A172 (cell line): ENCODE data around the gene H6PD. TPM values are rescaled to one million over a fixed set of nuclear protein-coding genes. Genes with fewer than 3 reads are reported as not detected.
A peak's percentile ranks its signal among the peaks of the same experiment; 100 is the strongest.

Source experiments
- DNase-seq: peaks from one replicate; pipeline ENCODE4 v3.0.0-alpha.2; 2015; ENCODE audit warnings: low spot score
- total RNA-seq: library from RNA; depleted of rRNA; stranded (reverse); fragments of >200 nt; shearing (Covaris generic); gene quantifications from 2 replicates; pipeline ENCODE4 v1.2.3, GENCODE V29; 2014

The H6PD gene
- total RNA-seq, 1 experiment from 2014 or later = 10.2 TPM

DNA sequence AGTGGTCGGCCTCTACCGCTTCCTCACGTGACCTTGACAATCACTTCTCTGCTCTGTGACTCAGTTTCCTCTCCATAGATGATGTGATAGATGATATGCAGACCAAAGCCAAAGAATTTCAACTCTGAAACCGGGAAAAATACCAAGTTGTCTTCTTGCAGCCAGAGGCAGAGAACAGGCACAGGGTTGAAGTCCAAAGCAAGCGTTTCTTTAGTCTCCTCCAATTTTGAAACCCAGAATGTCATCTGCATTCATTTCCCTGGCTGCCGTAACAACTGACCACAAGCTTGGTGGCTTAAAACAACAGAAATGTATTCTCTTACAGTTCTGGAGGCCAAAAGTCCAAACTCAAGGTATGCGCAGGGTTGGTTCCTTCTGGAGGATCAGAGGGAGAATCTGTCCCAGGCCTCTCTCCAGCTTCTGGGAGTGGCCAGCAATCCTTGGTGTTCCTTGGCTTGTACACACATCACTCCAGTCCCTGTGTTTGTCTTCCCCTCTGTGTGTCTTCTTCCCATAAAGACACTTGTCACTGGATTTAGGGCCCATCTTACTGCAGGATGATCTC lies 30.3 kb upstream of the H6PD start:
- DNase-seq = no peak

DNA sequence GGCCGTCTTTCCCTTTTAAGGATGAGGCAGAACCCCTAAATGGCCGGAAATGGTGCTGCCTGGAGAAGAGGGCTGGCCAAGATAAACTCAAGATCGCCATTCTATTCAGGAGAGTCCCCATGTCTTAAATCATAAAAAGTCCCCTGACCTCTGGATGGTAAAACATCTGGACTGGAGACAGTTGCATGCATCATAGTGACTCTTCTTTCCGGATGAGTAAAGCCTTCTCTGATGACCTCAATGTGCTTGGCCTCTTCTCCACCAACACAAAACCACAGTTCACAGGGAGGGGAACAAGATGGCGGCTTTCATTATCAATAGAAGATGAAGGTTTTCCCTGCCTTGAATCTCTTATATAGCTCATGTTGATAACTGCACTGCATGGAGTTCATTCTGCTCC lies 27.5 kb upstream of the H6PD start:
- peak; percentile 26 for DNase-seq

DNA sequence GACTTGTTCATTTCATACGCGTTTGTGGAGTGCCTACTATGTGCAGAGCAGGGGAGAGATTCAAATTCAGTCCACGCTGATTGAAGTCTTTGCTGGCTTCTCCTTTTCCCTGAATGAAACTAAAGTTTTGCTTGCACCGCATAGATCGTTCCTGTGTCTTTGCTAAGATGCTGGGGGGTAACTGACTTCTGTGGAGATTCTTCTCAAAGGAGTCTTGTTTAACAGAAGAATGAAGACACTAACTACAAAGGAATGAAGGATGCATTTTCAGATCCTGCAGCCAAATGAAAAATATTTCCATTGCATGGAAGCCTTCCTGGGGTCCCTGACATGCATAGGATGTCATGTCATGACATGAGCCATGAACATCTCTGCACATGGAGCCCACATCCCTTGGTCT lies 26.9 kb upstream of the H6PD start:
- no peak for DNase-seq

DNA sequence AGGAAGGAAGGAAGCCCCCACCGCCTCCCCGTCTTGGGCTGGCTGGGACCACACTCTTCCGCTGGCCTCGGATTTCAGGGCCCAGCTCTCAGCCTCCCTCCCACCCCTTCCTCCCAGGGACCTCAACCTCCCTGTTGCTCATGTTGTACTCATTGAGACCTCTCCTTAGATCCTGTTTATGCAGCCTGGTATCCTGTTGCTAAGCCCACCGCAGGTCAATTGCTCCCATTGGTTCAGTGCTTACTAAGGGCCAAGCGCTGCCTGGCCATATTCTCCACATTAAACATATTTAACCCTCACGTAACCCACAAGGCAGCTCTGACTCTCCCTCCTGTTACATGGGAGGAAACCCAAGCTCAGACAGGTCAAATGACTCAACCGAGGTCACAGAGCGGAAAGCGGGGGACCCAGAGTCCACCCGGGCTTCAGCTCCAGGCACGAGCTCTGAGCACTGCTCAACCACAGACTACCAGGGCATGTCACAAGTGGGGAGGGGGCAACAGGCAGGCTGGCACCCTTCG lies 23.2 kb upstream of the H6PD start:
- DNase-seq = no peak

DNA sequence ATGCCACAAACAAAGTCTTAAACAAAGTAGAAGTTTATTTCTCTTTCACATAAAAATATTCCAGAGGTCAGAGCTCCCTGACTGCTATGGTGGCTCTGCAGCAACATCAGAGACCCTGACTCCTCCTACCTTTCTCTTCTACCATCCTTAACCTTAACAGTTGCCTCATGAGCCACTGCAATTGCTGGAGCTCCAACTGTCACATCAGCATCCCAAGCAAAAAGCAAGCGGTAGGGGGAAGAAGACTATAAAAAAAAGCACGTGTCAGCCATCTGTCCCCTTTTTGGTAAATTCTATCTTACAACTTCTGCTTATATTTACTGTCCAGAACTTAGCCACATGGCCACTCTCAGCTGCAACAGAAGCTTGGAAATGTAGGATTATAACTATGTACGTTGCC lies 21.8 kb upstream of the H6PD start:
- DNase-seq = no peak

DNA sequence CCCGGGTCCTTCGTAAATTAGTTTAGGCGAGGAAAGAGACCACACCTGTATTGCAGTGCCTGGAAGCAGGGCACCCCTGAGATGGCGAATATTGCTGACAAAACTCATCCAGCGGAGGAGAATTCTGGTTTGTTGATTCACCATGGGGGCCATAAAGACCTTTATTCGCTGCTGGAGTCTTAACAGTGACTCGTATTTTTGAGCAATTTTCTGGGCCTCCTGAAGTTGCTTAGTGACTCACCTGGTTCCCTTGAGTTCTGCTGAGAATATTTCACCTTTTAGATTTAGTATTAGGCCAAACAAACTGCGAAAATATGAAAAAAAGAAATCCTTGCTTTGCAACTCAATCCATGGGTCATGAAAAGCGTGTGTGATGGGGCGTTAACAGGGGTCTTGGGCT lies 20.6 kb upstream of the H6PD start:
- no peak for DNase-seq

DNA sequence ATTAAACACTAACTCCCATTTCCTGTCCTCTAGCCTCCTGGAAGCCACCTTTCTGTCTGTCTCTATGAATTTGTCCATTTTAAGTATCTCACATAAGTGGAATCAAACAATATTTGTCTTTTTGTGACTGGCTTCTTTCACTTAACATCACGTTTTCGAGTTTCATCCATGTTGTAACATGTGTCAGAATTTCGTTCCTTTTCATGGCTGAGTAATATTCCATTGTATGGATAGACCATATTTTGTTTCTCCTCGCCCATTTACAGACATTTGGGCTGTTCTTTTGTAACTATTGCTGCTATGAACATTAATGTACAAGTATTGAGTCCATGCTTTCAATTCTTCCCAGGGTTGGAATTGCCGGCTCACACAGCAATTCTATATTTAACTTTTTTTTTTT lies 15.7 kb upstream of the H6PD start:
- DNase-seq = no peak

DNA sequence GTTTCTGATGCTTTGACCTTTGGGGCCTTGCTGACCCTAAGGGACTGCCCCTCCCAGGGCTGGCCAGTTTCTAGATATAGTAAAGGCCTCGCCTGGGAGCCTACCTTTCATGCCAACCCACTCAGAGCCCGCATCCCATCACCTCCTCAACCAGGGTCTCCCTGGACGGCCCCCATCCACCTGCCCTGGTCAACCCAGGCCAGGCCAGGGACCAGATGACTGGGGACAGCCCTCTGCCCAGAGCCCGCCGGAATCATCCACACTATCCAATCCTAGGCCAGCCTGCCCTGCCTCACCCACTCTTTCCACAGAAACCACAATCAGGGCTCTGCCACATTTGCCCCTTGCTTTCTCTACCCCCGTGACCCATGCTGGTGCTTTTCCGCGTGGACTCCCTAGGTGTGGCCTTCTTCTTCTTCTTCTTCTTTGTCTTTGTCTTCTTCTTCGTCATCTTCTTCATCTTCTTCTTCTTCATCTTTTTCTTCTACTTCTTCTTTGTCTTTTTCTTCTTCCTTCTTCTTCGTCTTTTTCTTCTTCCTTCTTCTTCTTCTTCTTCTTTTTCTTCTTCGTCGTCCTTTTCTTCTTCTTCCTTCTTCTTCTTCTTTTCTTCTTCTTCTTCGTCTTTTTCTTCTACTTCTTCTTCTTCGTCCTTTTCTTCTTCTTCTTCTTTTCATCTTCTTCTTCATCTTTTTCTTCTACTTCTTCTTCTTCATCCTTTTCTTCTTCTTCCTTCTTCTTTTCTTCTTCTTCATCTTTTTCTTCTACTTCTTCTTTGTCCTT lies 11.5 kb upstream of the H6PD start:
- DNase-seq = no peak

DNA sequence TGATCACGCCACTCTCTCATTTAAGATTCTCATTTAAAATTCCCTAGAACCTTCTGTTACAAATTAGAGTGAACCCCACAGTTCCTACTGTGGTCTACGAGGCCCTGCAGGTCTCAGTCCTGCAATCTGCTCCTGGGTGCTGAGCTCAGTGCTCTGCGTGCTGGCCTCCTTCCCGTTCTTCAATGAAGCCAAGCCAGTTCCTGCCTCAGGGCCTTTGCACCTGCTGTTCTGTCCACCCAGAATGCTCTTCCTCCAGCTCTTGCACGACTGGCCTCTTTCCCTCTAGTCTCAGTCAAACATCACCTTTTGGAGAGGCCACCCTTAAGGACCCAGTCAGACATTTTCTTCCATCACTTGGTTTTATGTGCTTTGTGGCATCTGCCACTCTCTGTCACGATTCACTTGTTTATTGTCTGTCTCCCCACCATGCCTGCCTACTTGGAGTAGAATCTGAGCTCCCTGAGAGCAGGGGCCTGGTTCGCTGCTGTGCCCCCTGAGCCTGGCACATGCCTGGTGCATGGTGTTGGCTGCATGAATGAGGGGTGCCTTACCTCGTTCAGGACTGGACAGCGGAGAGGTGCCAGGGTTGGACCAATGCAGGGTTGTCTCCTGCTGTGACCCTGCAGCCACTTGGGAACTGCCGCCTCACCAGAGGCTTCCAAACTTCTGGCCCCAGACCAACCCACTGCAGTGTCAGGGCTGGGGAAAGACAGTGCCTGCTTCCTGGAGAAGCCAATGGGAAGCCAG lies 9.7 kb upstream of the H6PD start:
- DNase-seq = no peak

DNA sequence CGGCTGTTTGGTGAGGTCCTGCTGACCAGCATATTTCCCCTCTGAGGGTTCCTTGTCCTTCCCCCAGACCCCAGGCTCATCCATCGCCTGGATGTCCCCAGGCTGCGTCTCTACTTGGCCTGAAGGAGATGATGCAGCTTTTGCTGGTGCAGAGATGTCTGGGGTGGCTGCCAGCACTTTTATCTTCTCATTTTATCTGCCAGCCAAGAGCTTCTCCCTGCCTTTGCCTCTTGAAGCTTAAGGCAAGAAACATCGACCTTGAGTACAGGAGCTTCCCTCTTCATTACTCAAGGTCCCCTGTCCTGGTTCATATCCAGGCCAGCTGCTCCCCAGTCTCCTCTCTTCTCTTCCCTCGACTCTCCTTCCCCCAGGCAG lies 9.2 kb upstream of the H6PD start:
- no peak for DNase-seq

DNA sequence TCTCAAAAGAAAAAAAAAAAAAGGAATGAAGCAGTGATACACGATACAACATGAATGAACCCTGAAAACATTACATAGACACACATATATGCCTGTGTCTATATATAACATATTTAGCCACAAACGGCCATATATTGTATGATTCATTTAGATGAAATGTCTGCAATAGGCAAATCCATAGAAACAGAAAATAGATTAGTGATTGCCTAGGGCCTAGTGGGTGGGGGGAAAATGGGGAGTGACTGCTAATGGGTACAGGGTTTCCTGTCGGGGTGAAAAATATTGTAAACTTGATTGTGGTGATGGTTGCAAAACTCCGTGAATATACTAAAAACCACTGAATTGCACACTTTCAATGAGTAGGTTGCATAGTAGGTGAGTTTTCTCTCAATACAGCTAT lies 6.0 kb upstream of the H6PD start:
- DNase-seq = no peak

DNA sequence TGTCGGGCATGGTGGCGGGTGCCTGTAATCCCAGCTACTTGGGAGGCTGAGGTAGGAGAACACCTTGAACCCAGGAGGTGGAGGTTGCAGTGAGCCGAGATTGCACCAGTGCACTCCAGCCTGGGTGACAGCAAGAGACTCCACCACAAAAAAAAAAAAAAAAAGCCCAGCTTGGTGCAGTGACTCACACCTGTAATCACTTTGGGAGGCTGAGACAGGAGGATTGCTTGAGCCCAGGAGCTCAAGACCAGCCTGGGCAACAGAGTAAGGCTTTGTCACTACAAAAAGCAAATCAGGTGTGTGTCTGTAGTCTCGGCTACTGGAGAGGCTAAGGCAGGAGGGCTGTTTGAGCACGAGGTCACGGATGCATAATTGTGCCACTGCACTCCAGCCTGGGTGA lies 5.0 kb upstream of the H6PD start:
- no peak for DNase-seq

DNA sequence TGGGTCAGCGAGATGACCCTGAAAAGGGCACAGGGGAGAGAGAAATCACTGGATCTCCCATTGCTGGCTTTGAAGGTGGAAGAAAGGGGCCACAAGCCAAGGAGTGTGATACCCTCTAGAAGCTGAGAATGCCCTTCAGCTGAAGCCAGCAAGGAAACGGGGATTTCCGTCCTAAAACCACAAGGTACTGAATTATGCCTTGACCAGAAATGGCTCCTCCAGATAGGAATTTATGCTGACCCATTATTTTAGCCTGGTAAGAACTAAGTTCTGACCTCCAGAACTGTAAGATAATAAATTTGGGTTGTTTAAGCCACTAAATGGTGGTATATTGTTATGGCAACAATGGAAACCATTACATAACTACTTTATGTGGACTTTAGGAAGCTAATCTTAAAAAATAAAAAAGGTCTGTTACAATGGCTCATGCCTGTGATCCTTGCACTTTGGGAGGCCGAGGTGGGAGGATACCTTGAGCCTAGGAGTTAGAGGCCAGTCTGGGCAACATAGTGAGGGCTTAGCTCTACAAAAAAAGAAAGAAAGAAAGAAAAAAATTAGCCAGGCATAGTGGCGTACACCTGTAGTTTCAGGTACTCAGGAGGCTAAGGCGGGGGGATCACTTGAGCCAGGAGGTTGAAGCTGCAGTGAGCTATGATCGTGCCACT lies 3.6 kb upstream of the H6PD start:
- peak; percentile 20 for DNase-seq

GRCh38 chr1:9231648-9232332 lies 2.8 kb upstream of the H6PD start:
- peak; percentile 39 for DNase-seq

DNA sequence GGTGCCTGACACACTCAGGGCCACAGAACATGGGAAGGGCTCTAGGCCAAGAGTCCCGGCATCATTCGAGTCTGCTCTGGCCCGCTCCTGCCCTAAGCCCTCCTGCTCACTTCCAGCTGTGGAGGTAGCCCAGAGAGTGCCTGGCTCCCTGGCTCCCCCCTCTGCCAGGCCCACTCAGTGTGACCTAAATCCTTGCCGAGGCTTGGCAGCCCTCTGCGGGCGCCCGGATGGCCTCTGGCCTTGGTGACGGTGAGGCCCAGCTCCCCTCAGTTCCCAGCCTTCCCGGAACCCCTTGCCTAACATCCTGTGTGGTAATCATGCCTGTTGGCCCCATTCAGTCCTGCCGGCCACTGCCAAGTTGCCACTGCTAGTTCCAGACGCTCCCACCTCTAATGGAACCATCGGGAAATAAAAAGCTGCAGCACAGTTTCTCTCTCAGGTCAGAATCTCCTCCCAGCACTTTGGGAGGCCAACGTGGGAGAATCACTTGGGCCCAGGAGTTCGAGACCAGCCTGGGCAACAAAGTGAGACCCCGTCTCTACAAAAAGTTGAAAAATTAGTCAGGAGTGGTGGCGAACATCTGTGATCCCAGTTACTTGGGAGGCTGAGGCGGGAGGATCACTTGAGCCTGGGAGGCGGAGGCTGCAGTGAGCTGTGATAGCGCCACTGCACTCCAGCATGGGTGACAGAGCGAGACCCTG lies 1.2 kb upstream of the H6PD start:
- DNase-seq = no peak

DNA sequence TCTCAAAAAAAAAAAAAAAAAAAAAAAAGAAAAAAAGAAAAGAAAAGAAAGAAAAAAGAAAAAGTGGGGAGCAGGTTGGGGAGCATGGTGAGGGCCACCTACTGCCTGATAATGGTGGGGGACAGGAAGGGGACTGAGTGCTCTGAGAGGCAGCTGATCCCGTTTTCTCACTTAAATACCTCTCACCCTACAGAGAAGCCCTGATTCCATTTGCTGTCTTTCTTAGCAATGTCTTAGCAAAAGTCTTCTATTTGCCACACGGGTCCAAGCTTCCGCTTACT lies 692 bp upstream of the H6PD start:
- no peak for DNase-seq

GRCh38 chr1:9235096-9235459 lies 504 bp downstream of the H6PD start:
- DNase-seq = peak; percentile 3

- no peak for DNase-seq
Observed at GRCh38 chr1:9235560-9235959, 986 bp downstream of the H6PD start.

- no peak for DNase-seq
Observed at GRCh38 chr1:9238134-9238533, 3.6 kb downstream of the H6PD start.

GRCh38 chr1:9238550-9238949 lies 4.0 kb downstream of the H6PD start:
- DNase-seq = no peak

- DNase-seq = peak; percentile 45
Observed at GRCh38 chr1:9239622-9240401, 5.2 kb downstream of the H6PD start.
